GM12891 (cell line): ENCODE data around the gene AFAP1.

Experiments
- POLR2A ChIP-seq: IDR thresholded peaks from 2 replicates; pipeline ENCODE4 v1.6.1; 2011; ENCODE audit warnings: low read depth, low read length, control low read depth
- POLR2AphosphoS5 ChIP-seq: IDR thresholded peaks from 2 replicates; pipeline ENCODE4 v1.6.1; 2011; ENCODE audit warnings: low read depth, low read length, control low read depth
- POU2F2 ChIP-seq: IDR thresholded peaks from 2 replicates; pipeline ENCODE4 v1.6.1; 2011; ENCODE audit warnings: low read depth, mild to moderate bottlenecking, control low read depth, low read length, moderate library complexity
- SPI1 ChIP-seq: IDR thresholded peaks from 2 replicates; pipeline ENCODE4 v1.6.1; 2011; ENCODE audit warnings: low read depth, low read length, control low read depth
- TAF1 ChIP-seq: IDR thresholded peaks from 2 replicates; pipeline ENCODE4 v1.6.1; 2011; ENCODE audit warnings: low read depth, low read length, control low read depth

DNA sequence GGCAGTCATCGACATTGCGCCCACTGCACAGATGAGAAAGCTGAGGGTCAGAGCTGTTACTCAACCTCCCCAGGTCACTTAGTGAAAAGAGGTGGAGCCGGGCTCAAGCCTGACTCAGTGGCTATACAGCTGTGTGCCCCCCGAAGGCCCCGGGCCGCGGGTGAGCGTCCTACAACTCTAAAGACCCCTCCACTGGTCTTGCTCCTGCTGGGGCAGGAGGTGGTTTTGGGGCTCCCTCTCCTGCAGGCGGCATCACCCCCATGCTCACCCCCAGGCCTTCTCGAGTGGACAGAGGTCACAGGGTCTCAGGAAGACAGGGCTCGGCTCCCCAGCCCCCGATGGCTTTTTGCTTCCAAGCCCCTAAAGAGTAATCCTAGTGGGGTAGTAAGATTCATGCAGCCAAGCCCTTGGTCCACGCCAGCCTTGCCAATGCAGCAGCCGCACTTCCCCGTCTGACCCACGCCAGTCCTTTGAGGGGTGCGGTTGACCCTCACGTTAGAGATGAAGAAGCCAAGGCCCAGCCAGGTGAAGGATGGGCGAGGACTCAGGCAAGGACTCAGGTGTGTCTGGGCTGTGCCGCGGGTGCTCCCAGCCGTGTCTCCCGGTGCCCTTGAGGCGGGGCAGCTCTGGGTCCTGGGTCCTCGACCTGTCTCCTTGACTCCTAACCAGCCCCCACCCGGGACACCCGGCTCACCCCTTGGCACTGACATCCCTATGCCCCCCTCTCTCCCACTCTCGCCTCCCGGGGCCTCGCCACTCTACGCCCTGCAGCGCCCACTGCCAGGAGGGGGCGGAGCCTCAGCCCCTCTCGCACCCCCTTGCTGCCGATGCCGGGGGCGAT, 200.4 kb downstream of the AFAP1 start:
- TF ChIP-seq TAF1 (no peak), POLR2A (no peak), POU2F2 (no peak), SPI1 (no peak), POLR2AphosphoS5 (no peak)
